Islet of Langerhans (tissue), 1 donor: ENCODE results near the gene ERBB3.

Experiments used
- FAIRE-seq: peaks from one replicate; lab custom pipeline; 2011; peaks lifted over from hg19 to GRCh38; lab: Jason Lieb, UNC

ERBB3 gene

GRCh38 chr12:56137853-56138571 lies 58.0 kb downstream of the ERBB3 start:
- no peak for FAIRE-seq

- no peak for FAIRE-seq
Observed at GRCh38 chr12:56141946-56142784, 62.2 kb downstream of the ERBB3 start.

- no peak for FAIRE-seq
Observed at GRCh38 chr12:56143217-56143616, 63.3 kb downstream of the ERBB3 start.

GRCh38 chr12:56143870-56144269 lies 63.9 kb downstream of the ERBB3 start:
- no peak for FAIRE-seq

GRCh38 chr12:56145217-56145616 lies 65.3 kb downstream of the ERBB3 start:
- FAIRE-seq = no peak

DNA sequence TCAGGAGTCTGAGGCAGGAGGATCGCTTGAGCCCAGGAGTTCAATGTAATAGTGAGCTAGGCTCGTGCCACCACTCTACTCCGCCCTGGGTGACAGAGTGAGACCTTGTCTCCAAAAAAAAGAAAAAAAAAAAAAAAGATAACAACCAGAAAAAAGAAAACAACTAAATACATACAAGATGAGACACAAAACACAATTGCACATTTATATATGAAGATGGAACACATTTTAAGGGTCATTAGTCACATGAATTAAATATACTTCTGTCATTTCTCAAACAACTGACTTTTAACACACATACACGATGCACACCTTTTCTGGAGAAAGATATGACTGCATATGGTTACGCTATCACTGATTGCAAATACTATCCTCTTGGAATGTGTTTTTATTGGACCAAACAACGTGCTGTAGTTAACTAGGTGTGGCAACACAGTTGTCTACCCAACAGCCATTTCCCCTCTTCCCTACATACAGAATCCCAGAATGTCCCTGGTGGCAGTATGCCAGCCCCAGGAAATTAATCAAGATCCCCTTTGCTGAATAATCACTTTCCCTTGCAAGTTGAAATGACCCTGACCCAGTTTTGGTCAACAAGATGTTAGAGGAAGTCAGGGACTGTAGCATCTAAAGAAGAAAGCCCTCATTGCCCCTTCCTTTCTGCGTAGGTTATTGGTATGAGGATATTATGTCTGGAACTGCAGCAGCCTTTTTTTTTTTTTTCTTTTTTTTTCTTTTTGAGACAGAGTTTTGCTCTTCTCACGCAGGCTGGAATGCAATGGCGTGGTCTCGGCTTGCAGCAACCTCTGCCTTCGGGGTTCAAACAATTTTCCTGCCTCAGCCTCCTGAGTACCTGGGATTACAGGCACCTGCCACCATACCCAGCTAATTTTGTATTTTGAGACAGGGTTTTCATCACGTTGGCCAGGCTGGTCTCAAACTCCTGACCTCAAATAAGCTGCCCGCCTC lies 66.8 kb downstream of the ERBB3 start:
- FAIRE-seq = no peak

- FAIRE-seq = peak; percentile 13
Observed at GRCh38 chr12:56150563-56150962, 70.6 kb downstream of the ERBB3 start.

- no peak for FAIRE-seq
Observed at GRCh38 chr12:56151672-56152131, 71.7 kb downstream of the ERBB3 start.

DNA sequence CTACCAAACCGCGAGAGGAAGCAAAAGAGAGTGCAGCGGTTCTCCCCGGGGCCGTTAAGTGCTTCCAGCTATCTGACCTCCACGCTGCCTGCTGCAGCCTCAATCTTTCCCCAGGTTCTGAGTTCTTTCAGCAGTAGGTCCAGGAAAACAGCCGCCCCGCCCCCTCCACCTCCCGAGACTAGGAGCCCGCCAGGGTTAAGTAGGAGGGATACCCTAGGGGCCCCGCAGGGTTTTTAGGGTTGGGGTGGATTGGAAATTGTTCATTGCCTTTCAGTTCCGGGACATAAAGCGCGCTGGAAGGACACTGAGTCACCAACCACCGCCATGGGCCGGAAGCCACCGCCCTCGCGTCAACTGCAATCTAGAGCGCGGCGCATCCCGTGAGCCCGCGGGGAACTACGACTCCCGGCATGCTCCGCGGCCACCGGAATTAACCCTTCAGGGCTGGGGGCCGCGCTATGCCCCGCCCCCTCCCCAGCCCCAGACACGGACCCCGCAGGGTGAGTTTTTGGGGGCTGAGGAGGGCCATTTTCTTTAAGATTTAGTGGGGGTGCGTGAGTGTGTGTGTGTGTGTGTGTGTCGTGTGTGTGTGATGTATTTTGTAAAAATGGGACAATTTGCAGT lies 72.3 kb downstream of the ERBB3 start, which contains the start of gene MYL6B:
Gene MYL6B (plus strand): TSS at position 456 of the 624 bp plus-strand sequence. CDS start 1,332 bp downstream, outside the sequence.
- FAIRE-seq = no peak
